Measurements from ENCODE around the gene CLEC20A. TPM values are rescaled to one million over a fixed set of nuclear protein-coding genes. Genes with fewer than 3 reads are reported as not detected.

The CLEC20A gene
- total RNA-seq, 1 donor from 2014 or later, result not detected

- DNase-seq (ENCODE audit: extremely low spot score, unreplicated experiment), result no peak
- peaks cover 41% of the 10 kb centered on the region for H3K4me1 Mint-ChIP-seq (ENCODE audit: unreplicated experiment)
- H3K4me3 Mint-ChIP-seq (ENCODE audit: unreplicated experiment), result no peak overlapping the region
- H3K9me3 Mint-ChIP-seq (ENCODE audit: unreplicated experiment), result no peaks in the 10 kb centered on the region
- no peak for TF ChIP-seq CTCF (IDR thresholded peaks at IDR 0.05)
- no peaks in the 10 kb centered on the region for H3K36me3 Mint-ChIP-seq (ENCODE audit: unreplicated experiment)
- peak overlapping the region; percentile 65 for H3K27ac Mint-ChIP-seq (ENCODE audit: unreplicated experiment)
- no peaks in the 10 kb centered on the region for H3K27me3 Mint-ChIP-seq (ENCODE audit: unreplicated experiment)
Observed at GRCh38 chr1:178537382-178538090, 40.8 kb upstream of the CLEC20A start.

- peaks cover 42% of the 10 kb centered on the region for H3K4me1 Mint-ChIP-seq (ENCODE audit: unreplicated experiment)
- H3K27ac Mint-ChIP-seq (ENCODE audit: unreplicated experiment), result peak overlapping the region; percentile 65
- no peaks in the 10 kb centered on the region for H3K9me3 Mint-ChIP-seq (ENCODE audit: unreplicated experiment)
- no peak for TF ChIP-seq CTCF (IDR thresholded peaks at IDR 0.05)
- DNase-seq (ENCODE audit: extremely low spot score, unreplicated experiment), result no peak
- no peaks in the 10 kb centered on the region for H3K27me3 Mint-ChIP-seq (ENCODE audit: unreplicated experiment)
- H3K4me3 Mint-ChIP-seq (ENCODE audit: unreplicated experiment), result no peak overlapping the region
- H3K36me3 Mint-ChIP-seq (ENCODE audit: unreplicated experiment), result no peaks in the 10 kb centered on the region
Observed at GRCh38 chr1:178536844-178537371, 40.1 kb upstream of the CLEC20A start.

- H3K9me3 Mint-ChIP-seq (ENCODE audit: unreplicated experiment), result no peaks in the 10 kb centered on the region
- no peak for TF ChIP-seq CTCF (IDR thresholded peaks at IDR 0.05)
- H3K27ac Mint-ChIP-seq (ENCODE audit: unreplicated experiment), result no peak overlapping the region
- H3K4me3 Mint-ChIP-seq (ENCODE audit: unreplicated experiment), result no peak overlapping the region
- H3K4me1 Mint-ChIP-seq (ENCODE audit: unreplicated experiment), result peaks cover 42% of the 10 kb centered on the region
- no peak for DNase-seq (ENCODE audit: extremely low spot score, unreplicated experiment)
- no peaks in the 10 kb centered on the region for H3K36me3 Mint-ChIP-seq (ENCODE audit: unreplicated experiment)
- no peaks in the 10 kb centered on the region for H3K27me3 Mint-ChIP-seq (ENCODE audit: unreplicated experiment)
Observed at GRCh38 chr1:178536329-178536728, 39.6 kb upstream of the CLEC20A start.

- peaks cover 46% of the 10 kb centered on the region for H3K4me1 Mint-ChIP-seq (ENCODE audit: unreplicated experiment)
- no peaks in the 10 kb centered on the region for H3K9me3 Mint-ChIP-seq (ENCODE audit: unreplicated experiment)
- H3K27me3 Mint-ChIP-seq (ENCODE audit: unreplicated experiment), result no peaks in the 10 kb centered on the region
- DNase-seq (ENCODE audit: extremely low spot score, unreplicated experiment), result no peak
- no peak for TF ChIP-seq CTCF (IDR thresholded peaks at IDR 0.05)
- no peak overlapping the region for H3K27ac Mint-ChIP-seq (ENCODE audit: unreplicated experiment)
- H3K4me3 Mint-ChIP-seq (ENCODE audit: unreplicated experiment), result no peak overlapping the region
- no peaks in the 10 kb centered on the region for H3K36me3 Mint-ChIP-seq (ENCODE audit: unreplicated experiment)
Observed at GRCh38 chr1:178534137-178534868, 37.5 kb upstream of the CLEC20A start.
